H1 (cell line): Measurements from ENCODE around the gene LDLRAD4. TPM values are rescaled to one million over a fixed set of nuclear protein-coding genes. Genes with fewer than 3 reads are reported as not detected.

Experiments used
- CTCF ChIA-PET: fragments of 300-600 bp; sonication (Branson Sonifier 250); formaldehyde crosslinking; loops from one replicate; lab custom pipeline; 2021; ENCODE audit not compliant: partially characterized antibody; lab: Charles Lee
- POLR2A ChIA-PET: fragments of 300-600 bp; sonication (Branson Sonifier 250); formaldehyde crosslinking; loops from one replicate; lab custom pipeline; 2021; ENCODE audit warnings: inconsistent platforms; ENCODE audit not compliant: partially characterized antibody; lab: Charles Lee
- DNase-seq, 2 experiments: peaks; one replicate each; pipeline versions ENCODE4 v3.0.0 to v3.0.0-alpha.2; 2010 to 2022; ENCODE audit warnings: low spot score in 2 of 2, low read depth in 1 of 2, mixed read lengths in 1 of 2
- FAIRE-seq: peaks from 2 replicates; lab custom pipeline; 2011; peaks lifted over from hg19 to GRCh38; lab: Jason Lieb, UNC
- H2AFZ ChIP-seq: 2 replicates; pipeline ENCODE4 v1.8.1; 2012; ENCODE audit warnings: low read length, inconsistent platforms
- H2AK5ac ChIP-seq: 2 replicates; pipeline ENCODE4 v1.6.1; 2013; ENCODE audit warnings: low read depth, low read length
- H2BK120ac ChIP-seq: replicated peaks from 2 replicates; pipeline ENCODE3; 2013; ENCODE audit warnings: low read depth, low read length, inconsistent platforms
- H2BK12ac ChIP-seq: 2 replicates; pipeline ENCODE4 v1.6.1; 2013; ENCODE audit warnings: low read depth, low read length
- H2BK15ac ChIP-seq: 2 replicates; pipeline ENCODE4 v1.6.1; 2013; ENCODE audit warnings: low read length
- H2BK20ac ChIP-seq: 2 replicates; pipeline ENCODE4 v1.6.1; 2013; ENCODE audit warnings: low read length
- H2BK5ac ChIP-seq: 2 replicates; pipeline ENCODE4 v1.6.1; 2013; ENCODE audit warnings: low read depth, low read length
- H3K14ac ChIP-seq: 2 replicates; pipeline ENCODE4 v1.6.1; 2013; ENCODE audit warnings: inconsistent platforms; ENCODE audit not compliant: insufficient read length
- H3K18ac ChIP-seq: 2 replicates; pipeline ENCODE4 v1.6.1; 2013; ENCODE audit warnings: low read length; ENCODE audit errors: extremely low read depth
- H3K23ac ChIP-seq: 2 replicates; pipeline ENCODE4 v1.6.1; 2013; ENCODE audit warnings: inconsistent platforms; ENCODE audit not compliant: insufficient read length
- H3K23me2 ChIP-seq: 2 replicates; pipeline ENCODE4 v1.6.1; 2013; ENCODE audit warnings: low read depth, low read length
- H3K27ac ChIP-seq: 2 replicates; pipeline ENCODE4 v1.6.1; 2011; ENCODE audit warnings: low read depth, low read length, inconsistent platforms
- H3K27me3 ChIP-seq, 4 experiments: replicated peaks in 1 of 4; 1 replicate in 1 of 4; 2 replicates in 3 of 4; pipeline versions ENCODE4 v1.6.1 to v1.8.1; 2011 to 2013; ENCODE audit warnings: low read length in 3 of 4, mild to moderate bottlenecking in 3 of 4, inconsistent platforms in 2 of 4, mixed read lengths in 2 of 4, moderate library complexity in 1 of 4; ENCODE audit not compliant: control insufficient read depth in 3 of 4, insufficient read depth in 3 of 4; ENCODE audit errors: extremely low read depth in 1 of 4
- H3K36me3 ChIP-seq, 4 experiments: 2 replicates each; pipeline versions ENCODE4 v1.6.1 to v1.8.1; 2011 to 2013; ENCODE audit warnings: mild to moderate bottlenecking in 4 of 4, low read length in 3 of 4, moderate library complexity in 2 of 4, control low read depth in 1 of 4, inconsistent platforms in 1 of 4; ENCODE audit not compliant: insufficient read depth in 4 of 4, control insufficient read depth in 2 of 4
- H3K4ac ChIP-seq: replicated peaks from 2 replicates; pipeline ENCODE3; 2013; ENCODE audit warnings: low read length, low read depth, mixed read lengths, inconsistent platforms; ENCODE audit not compliant: insufficient read length
- H3K4me1 ChIP-seq, 4 experiments: replicated peaks in 1 of 4; 1 replicate in 1 of 4; 2 replicates in 3 of 4; pipeline versions ENCODE4 v1.6.1 to v1.8.1; 2011 to 2013; ENCODE audit warnings: low read length in 3 of 4, inconsistent platforms in 2 of 4, mixed read lengths in 1 of 4; ENCODE audit not compliant: insufficient read depth in 4 of 4, control insufficient read depth in 3 of 4
- H3K4me2 ChIP-seq, 2 experiments: 2 replicates each; pipeline versions ENCODE4 v1.6.1 to v1.8.1; 2011 to 2013; ENCODE audit warnings: low read depth in 2 of 2, low read length in 2 of 2, control low read depth in 1 of 2, inconsistent platforms in 1 of 2, mild to moderate bottlenecking in 1 of 2; ENCODE audit not compliant: insufficient read depth in 1 of 2
- H3K4me3 ChIP-seq, 4 experiments: fragments of 200-600, 300-600 bp in 1 of 4; sonication (generic), shearing (Covaris generic), sonication (Bioruptor Twin) in 1 of 4; 2 replicates each; pipeline versions ENCODE4 v1.5.1 to v1.8.1; 2011 to 2016; ENCODE audit warnings: low read length in 4 of 4, low read depth in 3 of 4, control low read depth in 2 of 4, inconsistent platforms in 2 of 4, mild to moderate bottlenecking in 2 of 4, mixed read lengths in 1 of 4, moderate library complexity in 1 of 4; ENCODE audit not compliant: insufficient read depth in 2 of 4; ENCODE audit errors: extremely low read depth in 1 of 4
- H3K56ac ChIP-seq: replicated peaks from 2 replicates; pipeline ENCODE3; 2013; ENCODE audit warnings: low read depth, mild to moderate bottlenecking, mixed read lengths, low read length, inconsistent platforms; ENCODE audit not compliant: insufficient read length
- H3K79me1 ChIP-seq: 2 replicates; pipeline ENCODE4 v1.6.1; 2013; ENCODE audit warnings: low read depth, low read length, control low read depth
- H3K79me2 ChIP-seq, 2 experiments: 2 replicates each; pipeline versions ENCODE4 v1.6.1 to v1.8.1; 2012 to 2013; ENCODE audit warnings: low read length in 2 of 2, mild to moderate bottlenecking in 2 of 2, inconsistent platforms in 1 of 2; ENCODE audit not compliant: insufficient read depth in 2 of 2, control insufficient read depth in 1 of 2
- H3K9ac ChIP-seq, 4 experiments: replicated peaks in 1 of 4; 1 replicate in 1 of 4; 2 replicates in 3 of 4; pipeline versions ENCODE4 v1.6.1 to v1.8.1; 2011 to 2013; ENCODE audit warnings: low read depth in 3 of 4, low read length in 3 of 4, control low read depth in 2 of 4, mild to moderate bottlenecking in 2 of 4, moderate library complexity in 2 of 4, inconsistent platforms in 1 of 4; ENCODE audit errors: extremely low read depth in 1 of 4
- H3K9me3 ChIP-seq, 2 experiments: 2 replicates each; pipeline versions ENCODE4 v1.6.1 to v1.8.1; 2012 to 2013; ENCODE audit warnings: mild to moderate bottlenecking in 2 of 2, moderate library complexity in 2 of 2, control low read depth in 1 of 2, inconsistent platforms in 1 of 2, low read depth in 1 of 2, low read length in 1 of 2, mixed read lengths in 1 of 2; ENCODE audit not compliant: insufficient read depth in 2 of 2
- H4K20me1 ChIP-seq, 2 experiments: replicated peaks in 1 of 2; 2 replicates each; pipeline versions ENCODE3 to v1.8.1; 2011 to 2013; ENCODE audit warnings: inconsistent platforms in 2 of 2, low read length in 2 of 2, mild to moderate bottlenecking in 1 of 2; ENCODE audit not compliant: insufficient read depth in 2 of 2, control insufficient read depth in 1 of 2
- H4K5ac ChIP-seq: 2 replicates; pipeline ENCODE4 v1.6.1; 2013; ENCODE audit warnings: low read length, low read depth, mixed read lengths, inconsistent platforms; ENCODE audit not compliant: insufficient read length
- H4K8ac ChIP-seq: 2 replicates; pipeline ENCODE4 v1.8.0; 2013; ENCODE audit warnings: mild to moderate bottlenecking, moderate library complexity, low read length, inconsistent platforms; ENCODE audit not compliant: insufficient read depth; ENCODE audit errors: extremely low read depth
- H4K91ac ChIP-seq: replicated peaks from 2 replicates; pipeline ENCODE3; 2013; ENCODE audit warnings: low read length, mixed read lengths, inconsistent platforms; ENCODE audit not compliant: insufficient read length
- ASH2L ChIP-seq: fragments of 200-600, 300-600 bp; sonication (generic); IDR thresholded peaks from one replicate; pipeline ENCODE4 v1.7.1; 2017; ENCODE audit warnings: low read length
- BACH1 ChIP-seq: IDR thresholded peaks from 2 replicates; pipeline ENCODE4 v1.6.1; 2012; ENCODE audit warnings: low read length, improper control_type of control experiment
- CTBP2 ChIP-seq: IDR thresholded peaks from 2 replicates; pipeline ENCODE4 v1.7.0; 2011; ENCODE audit warnings: borderline replicate concordance, mild to moderate bottlenecking, moderate library complexity, mixed read lengths, low read length; ENCODE audit not compliant: insufficient read depth, insufficient read length
- GABPA ChIP-seq: IDR thresholded peaks from 2 replicates; pipeline ENCODE4 v1.6.1; 2011; ENCODE audit warnings: mild to moderate bottlenecking, low read length, moderate library complexity, borderline replicate concordance; ENCODE audit not compliant: insufficient read depth
- KDM4A ChIP-seq: IDR thresholded peaks from one replicate; pipeline ENCODE4 v1.7.1; 2012; ENCODE audit warnings: low read depth, mild to moderate bottlenecking, moderate library complexity, low read length, inconsistent platforms; ENCODE audit not compliant: severe bottlenecking
- NRF1 ChIP-seq: IDR thresholded peaks from 2 replicates; pipeline ENCODE4 v1.6.1; 2011; ENCODE audit warnings: mild to moderate bottlenecking, low read depth, low read length, improper control_type of control experiment
- RFX5 ChIP-seq: IDR thresholded peaks from 2 replicates; pipeline ENCODE4 v1.6.1; 2011; ENCODE audit warnings: low read depth, low read length, improper control_type of control experiment, borderline replicate concordance
- SP2 ChIP-seq: IDR thresholded peaks from 2 replicates; pipeline ENCODE4 v1.6.1; 2012; ENCODE audit warnings: mild to moderate bottlenecking, low read length, inconsistent platforms
- TAF1 ChIP-seq: IDR thresholded peaks from 2 replicates; pipeline ENCODE4 v1.6.1; 2011; ENCODE audit warnings: mild to moderate bottlenecking, low read depth, low read length
- TAF7 ChIP-seq: optimal IDR thresholded peaks from 2 replicates; pipeline ENCODE3; 2011; ENCODE audit warnings: low read depth, mild to moderate bottlenecking, inconsistent platforms, low read length, moderate library complexity, borderline replicate concordance
- USF2 ChIP-seq: IDR thresholded peaks from 2 replicates; pipeline ENCODE4 v1.6.1; 2011; ENCODE audit warnings: low read length, improper control_type of control experiment
- WGBS, 2 experiments: shearing (Covaris generic) in 1 of 2; methylation state at CpG; one replicate each; pipeline versions ENCODE4 v1.1.6 to v1.1.7; 2013 to 2015; ENCODE audit warnings: low lambda C conversion rate in 2 of 2, mixed read lengths in 2 of 2, inconsistent platforms in 1 of 2, low coverage in 1 of 2, missing lambda C conversion rate in 1 of 2; ENCODE audit not compliant: insufficient replicate concordance in 2 of 2, insufficient coverage in 1 of 2, insufficient read length in 1 of 2; ENCODE audit errors: extremely low coverage in 1 of 2, missing lambda C conversion rate in 1 of 2; 5-methylcytosine and 5-hydroxymethylcytosine counted together
- polyA plus RNA-seq, 7 experiments: library from polyadenylated mRNA; depleted of rRNA in 3 of 7; stranded (reverse) in 5 of 7; unstranded in 2 of 7; fragments of >200 nt in 5 of 7; fragments of 200-250 nt in 2 of 7; gene quantifications; 1 replicate in 5 of 7; 2 replicates in 1 of 7; 4 replicates in 1 of 7; pipeline versions ENCODE4 v1.2.1 to v1.2.3, GENCODE V29; 2011 to 2013; ENCODE audit warnings: missing spikeins in 2 of 7, mixed read lengths in 2 of 7
- total RNA-seq: library from RNA; stranded (reverse); fragmentation: NEBNext Ultra II Directional; extraction: Animal tissue kit (Norgen Biotek cat#: 25700); gene quantifications from 2 replicates; pipeline ENCODE4 v1.2.1, GENCODE V29; 2021

LDLRAD4 gene
- total and polyA plus RNA-seq, 2 of the 8 experiments (the other 6 are each of a cell fraction or from before 2014, with no cell fraction given) = 0.77 to 1.4 TPM

GRCh38 chr18:13545955-13546354, 327.4 kb downstream of the LDLRAD4 start:
- H3K56ac ChIP-seq = no peak overlapping the region
- H3K18ac ChIP-seq = no peak overlapping the region
- no peak overlapping the region for H2BK15ac ChIP-seq
- H2BK5ac ChIP-seq = no peak overlapping the region
- 82% methylated on average over 4 of the region's 4 CpGs; no CpG with 5 or more reads in 1 of the 2 experiments for WGBS, 2 experiments
- H2AFZ ChIP-seq = no peak overlapping the region
- H3K23ac ChIP-seq = no peak overlapping the region
- H3K9ac ChIP-seq = no peak overlapping the region
- FAIRE-seq (no peak), DNase-seq (no peak)
- no peak overlapping the region for H2BK120ac ChIP-seq
- H3K23me2 ChIP-seq = no peaks in the 10 kb centered on the region
- H4K91ac ChIP-seq = no peak overlapping the region
- H3K9me3 ChIP-seq = peaks cover 0 to 3% of the 10 kb centered on the region in 2 experiments; a peak in 1 of 4 replicates
- CTCF ChIA-PET = interaction anchor here (0.6 to 9.2 kb wide), 5 partner anchors 14 to 1507 kb away, joined by 3 to 73 read pairs (median 5); no protein-coding TSS in a partner anchor
- H4K5ac ChIP-seq = no peak overlapping the region
- no peak overlapping the region for H2BK20ac ChIP-seq
- H3K4me3 ChIP-seq = no peak overlapping the region
- POLR2A ChIA-PET = no interaction called here
- H3K14ac ChIP-seq = no peak overlapping the region
- no peaks in the 10 kb centered on the region for H3K4me1 ChIP-seq
- H3K36me3 ChIP-seq = no peaks in the 10 kb centered on the region
- no peak overlapping the region for H3K27ac ChIP-seq
- no peaks in the 10 kb centered on the region for H3K27me3 ChIP-seq
- no peaks in the 10 kb centered on the region for H3K79me1 ChIP-seq
- H4K8ac ChIP-seq = no peak overlapping the region
- no peak overlapping the region for H2BK12ac ChIP-seq
- no peaks in the 10 kb centered on the region for H3K79me2 ChIP-seq
- no peak overlapping the region for H2AK5ac ChIP-seq
- no peak overlapping the region for H3K4me2 ChIP-seq
- H3K4ac ChIP-seq = no peak overlapping the region
- H4K20me1 ChIP-seq = no peaks in the 10 kb centered on the region
- no peak for TF ChIP-seq SP2
- TF ChIP-seq USF2 = no peak
- no peak for TF ChIP-seq KDM4A
- TF ChIP-seq GABPA = no peak
- no peak for TF ChIP-seq TAF1
- no peak for TF ChIP-seq RFX5
- TF ChIP-seq ASH2L = no peak
- no peak for TF ChIP-seq TAF7
- no peak for TF ChIP-seq BACH1
- no peak for TF ChIP-seq NRF1
- no peak for TF ChIP-seq CTBP2
